ENCODE data around the gene C17orf50. TPM values are rescaled to one million over a fixed set of nuclear protein-coding genes. Genes with fewer than 3 reads are reported as not detected.

Gene C17orf50
- total and polyA plus RNA-seq, 2 of the 13 experiments (the other 11 are each of a cell fraction or from before 2014, with no cell fraction given) = not detected

DNA sequence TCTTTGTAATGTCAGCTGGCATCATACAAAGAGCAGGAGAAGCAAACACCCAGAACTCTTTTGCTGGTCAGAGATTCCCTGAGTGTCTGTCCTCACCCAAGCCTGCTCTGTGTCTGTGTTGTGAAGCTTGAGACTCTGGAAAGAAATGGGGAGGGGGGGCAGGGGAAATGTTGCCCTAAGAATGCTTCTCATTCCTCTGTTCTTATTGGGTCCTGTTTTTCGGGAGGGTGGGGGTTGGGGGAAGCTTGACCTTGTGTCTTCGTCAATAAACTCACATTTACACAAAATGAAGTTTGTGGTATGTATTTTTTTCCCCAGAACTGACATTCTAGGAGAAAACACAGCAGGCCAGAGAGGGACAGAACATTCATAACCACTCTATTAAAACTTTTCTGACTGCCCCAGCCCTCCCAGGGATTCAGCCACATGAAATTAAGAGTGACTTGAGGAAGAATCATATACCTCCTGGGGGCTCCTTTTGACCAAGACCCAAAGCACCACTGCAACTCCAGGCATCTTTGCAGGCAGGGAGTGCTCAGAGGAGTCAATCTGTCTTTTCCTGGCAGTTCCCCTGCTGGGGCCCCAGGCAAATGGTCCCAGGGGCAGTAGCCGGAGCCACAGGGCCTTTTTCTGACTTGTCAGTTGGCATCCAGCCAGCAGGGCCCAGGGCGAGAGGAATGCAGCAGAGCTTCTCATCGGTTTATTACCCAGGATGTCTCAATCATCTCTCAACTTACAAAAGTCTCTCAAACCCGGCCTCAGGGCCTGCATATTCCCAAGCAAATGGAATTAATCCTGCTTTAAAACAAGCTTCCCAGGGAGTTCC is 34.3 kb upstream of the C17orf50 start:
- Histone ChIP-seq H3K4me2 (ENCODE audit: low read depth, low read length) (no peak overlapping the region), H3K79me2 (ENCODE audit: insufficient read depth, low read length) (no peaks in the 10 kb centered on the region), H3K9ac (ENCODE audit: insufficient read depth, low read depth, low read length) (no peak overlapping the region), H3K27me3 (ENCODE audit: control insufficient read depth in 1 of 2, insufficient read depth in 2 of 2, low read length in 2 of 2) (no peaks in the 10 kb centered on the region), H4K20me1 (ENCODE audit: insufficient read depth, low read length) (no peaks in the 10 kb centered on the region), H2AFZ (ENCODE audit: low read length) (no peak overlapping the region), H3K27ac (ENCODE audit: extremely low read length, insufficient read depth, low read length) (no peak overlapping the region), H3K4me1 (ENCODE audit: insufficient read depth, low read length) (peaks cover 29% of the 10 kb centered on the region), H3K9me3 (ENCODE audit: low read length) (no peaks in the 10 kb centered on the region), H3K36me3 (replicated peaks in 1 of 2; ENCODE audit: control insufficient read depth in 1 of 2, insufficient read depth in 2 of 2, low read length in 2 of 2) (peaks cover 10 to 38% of the 10 kb centered on the region in 2 experiments; a peak in 4 of 5 replicates), H3K4me3 (replicated peaks in 1 of 3; ENCODE audit: insufficient read depth in 1 of 3, low read depth in 2 of 3, low read length in 3 of 3) (no peak overlapping the region)
- TF ChIP-seq NFE2L2 (IDR thresholded peaks at IDR 0.05; ENCODE audit: low read length) (no peak), NBN (conservative IDR thresholded peaks at IDR 0.05) (no peak), ZNF263 (CRISPR knock-in tag; IDR thresholded peaks at IDR 0.05) (peak; percentile 58; the same call in 1 of the 2 replicates)
- TF ChIP-seq, protein P1, sequence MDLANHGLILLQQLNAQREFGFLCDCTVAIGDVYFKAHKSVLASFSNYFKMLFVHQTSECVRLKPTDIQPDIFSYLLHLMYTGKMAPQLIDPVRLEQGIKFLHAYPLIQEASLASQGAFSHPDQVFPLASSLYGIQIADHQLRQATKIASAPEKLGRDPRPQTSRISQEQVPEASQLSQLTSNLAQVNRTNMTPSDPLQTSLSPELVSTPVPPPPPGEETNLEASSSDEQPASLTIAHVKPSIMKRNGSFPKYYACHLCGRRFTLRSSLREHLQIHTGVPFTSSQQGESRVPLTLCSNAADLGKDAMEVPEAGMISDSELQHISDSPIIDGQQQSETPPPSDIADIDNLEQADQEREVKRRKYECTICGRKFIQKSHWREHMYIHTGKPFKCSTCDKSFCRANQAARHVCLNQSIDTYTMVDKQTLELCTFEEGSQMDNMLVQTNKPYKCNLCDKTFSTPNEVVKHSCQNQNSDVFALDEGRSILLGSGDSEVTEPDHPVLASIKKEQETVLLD (CRISPR knock-in tag; IDR thresholded peaks at IDR 0.05; ENCODE audit: low read depth) = no peak
- TF ChIP-seq, protein P2, sequence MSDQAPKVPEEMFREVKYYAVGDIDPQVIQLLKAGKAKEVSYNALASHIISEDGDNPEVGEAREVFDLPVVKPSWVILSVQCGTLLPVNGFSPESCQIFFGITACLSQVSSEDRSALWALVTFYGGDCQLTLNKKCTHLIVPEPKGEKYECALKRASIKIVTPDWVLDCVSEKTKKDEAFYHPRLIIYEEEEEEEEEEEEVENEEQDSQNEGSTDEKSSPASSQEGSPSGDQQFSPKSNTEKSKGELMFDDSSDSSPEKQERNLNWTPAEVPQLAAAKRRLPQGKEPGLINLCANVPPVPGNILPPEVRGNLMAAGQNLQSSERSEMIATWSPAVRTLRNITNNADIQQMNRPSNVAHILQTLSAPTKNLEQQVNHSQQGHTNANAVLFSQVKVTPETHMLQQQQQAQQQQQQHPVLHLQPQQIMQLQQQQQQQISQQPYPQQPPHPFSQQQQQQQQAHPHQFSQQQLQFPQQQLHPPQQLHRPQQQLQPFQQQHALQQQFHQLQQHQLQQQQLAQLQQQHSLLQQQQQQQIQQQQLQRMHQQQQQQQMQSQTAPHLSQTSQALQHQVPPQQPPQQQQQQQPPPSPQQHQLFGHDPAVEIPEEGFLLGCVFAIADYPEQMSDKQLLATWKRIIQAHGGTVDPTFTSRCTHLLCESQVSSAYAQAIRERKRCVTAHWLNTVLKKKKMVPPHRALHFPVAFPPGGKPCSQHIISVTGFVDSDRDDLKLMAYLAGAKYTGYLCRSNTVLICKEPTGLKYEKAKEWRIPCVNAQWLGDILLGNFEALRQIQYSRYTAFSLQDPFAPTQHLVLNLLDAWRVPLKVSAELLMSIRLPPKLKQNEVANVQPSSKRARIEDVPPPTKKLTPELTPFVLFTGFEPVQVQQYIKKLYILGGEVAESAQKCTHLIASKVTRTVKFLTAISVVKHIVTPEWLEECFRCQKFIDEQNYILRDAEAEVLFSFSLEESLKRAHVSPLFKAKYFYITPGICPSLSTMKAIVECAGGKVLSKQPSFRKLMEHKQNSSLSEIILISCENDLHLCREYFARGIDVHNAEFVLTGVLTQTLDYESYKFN (CRISPR knock-in tag; conservative IDR thresholded peaks at IDR 0.05) = 0 out of 2 replicates have a peak, but pooled peaks have one; percentile 19
- CTCF ChIA-PET (ENCODE audit: low intra/inter-chr PET ratio, low total read pairs) = no interaction called here
- DNase-seq (ENCODE audit: low spot score) (peak; percentile 66), FAIRE-seq (no peak), ATAC-seq (peak; percentile 25; the same call in 1 of the 3 replicates)
- BruUV-seq (replicated peaks) = no TSS peak
- POLR2A ChIA-PET = interaction anchor here (1.1 kb wide), 1 partner anchor 13 kb away, joined by 5 read pairs; no protein-coding TSS in a partner anchor
- intact Hi-C loops (cut with micrococcal nuclease; ENCODE audit: unreplicated experiment) (no loop called here), in situ Hi-C loops (cut with HindIII; ENCODE audit: extremely low pct_ligation_motif_present, low pct_unique_long_range_greater_than_20kb) (loop anchor here (25.0 kb wide), 1 partner anchor 414 kb away; no protein-coding TSS in a partner anchor)
- 50% methylated on average over 5 of the region's 6 CpGs for WGBS (ENCODE audit: low lambda C conversion rate)
